Measurements from ENCODE around the gene TMPRSS12.
"Not testable (repeated sequence)": the region's sequence is repeated elsewhere in the genome, so short reads cannot be mapped to it uniquely, and the experiment has no call there.

TMPRSS12 gene

DNA sequence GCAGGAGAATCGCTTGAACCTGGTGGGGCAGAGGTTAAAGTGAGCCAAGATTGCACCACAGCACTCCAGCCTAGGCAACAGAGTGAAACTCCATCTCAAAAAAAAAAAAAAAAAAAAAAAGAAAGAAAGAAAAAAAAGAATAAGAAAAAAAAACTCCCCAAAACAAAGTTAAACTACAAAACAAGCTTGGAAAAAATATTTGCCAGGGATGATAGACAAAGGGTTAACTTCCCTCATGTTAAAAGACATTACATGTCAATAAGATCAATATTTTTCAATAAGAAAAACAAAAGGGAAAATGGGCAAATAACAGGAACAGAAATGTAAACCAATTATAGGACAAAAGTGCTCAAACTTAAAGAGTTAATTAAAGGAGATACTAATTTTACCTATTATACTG is 83.2 kb downstream of the TMPRSS12 start:
- DNase-seq (ENCODE audit: low read depth in 2 of 3, low spot score in 1 of 3) = no peak

DNA sequence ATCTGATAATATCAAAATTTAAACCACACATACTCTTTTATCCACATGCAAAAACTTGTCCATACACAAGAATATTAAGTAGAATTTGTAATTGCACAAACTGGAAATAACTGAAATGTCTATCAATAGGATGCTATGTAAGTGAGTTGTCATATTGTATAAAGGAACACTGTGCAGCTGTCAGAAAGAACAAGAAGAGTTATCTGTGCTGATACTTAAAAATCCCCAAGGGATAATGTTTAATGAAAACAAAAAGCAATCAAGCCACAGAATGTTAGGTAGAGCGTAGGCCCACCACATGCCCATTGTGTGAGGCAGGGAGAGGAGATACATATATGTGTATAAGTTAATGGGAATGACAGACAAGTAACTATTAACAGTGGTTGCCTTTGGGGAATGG is 83.7 kb downstream of the TMPRSS12 start:
- no peak for DNase-seq (ENCODE audit: low read depth in 2 of 3, low spot score in 1 of 3)

DNA sequence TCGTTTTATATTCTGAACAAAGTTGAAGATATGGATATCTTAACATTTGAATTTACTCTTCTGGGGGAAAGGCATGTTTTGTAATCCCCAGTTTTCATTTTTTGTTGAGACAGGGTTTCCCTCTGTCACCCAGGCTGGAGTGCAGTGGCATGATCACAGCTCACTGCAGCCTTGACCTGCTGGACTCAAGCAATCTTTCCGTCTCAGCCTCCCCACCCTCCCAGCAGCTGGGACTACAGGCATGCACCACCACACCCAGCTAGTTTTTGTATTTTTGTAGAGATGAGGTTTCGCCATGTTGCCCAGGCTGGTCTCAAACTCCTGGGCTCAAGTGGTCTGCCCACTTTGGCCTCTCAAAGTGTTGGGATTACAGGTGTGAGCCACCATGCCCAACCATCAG is 84.2 kb downstream of the TMPRSS12 start:
- not testable (repeated sequence) for DNase-seq (ENCODE audit: low read depth in 2 of 3, low spot score in 1 of 3)

DNA sequence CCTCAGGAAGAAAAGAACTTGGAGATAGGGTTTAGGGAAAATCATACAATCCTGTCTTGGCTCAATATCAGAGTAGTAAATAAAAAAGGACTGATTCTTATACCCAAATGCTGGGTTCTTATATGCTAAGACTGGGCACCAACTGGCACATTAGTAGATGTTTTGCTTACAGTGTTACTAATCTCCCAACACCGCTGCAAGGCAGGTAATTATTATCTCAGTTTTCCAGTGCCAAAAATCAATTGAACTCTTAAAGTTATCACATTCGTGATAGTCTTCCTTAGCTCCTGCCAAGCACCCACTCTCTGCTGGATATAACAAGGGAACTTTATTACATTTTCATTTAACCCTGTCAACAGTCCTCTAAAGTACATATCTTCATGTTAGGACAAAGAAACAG is 84.6 kb downstream of the TMPRSS12 start:
- DNase-seq (ENCODE audit: low read depth in 2 of 3, low spot score in 1 of 3) = no peak

DNA sequence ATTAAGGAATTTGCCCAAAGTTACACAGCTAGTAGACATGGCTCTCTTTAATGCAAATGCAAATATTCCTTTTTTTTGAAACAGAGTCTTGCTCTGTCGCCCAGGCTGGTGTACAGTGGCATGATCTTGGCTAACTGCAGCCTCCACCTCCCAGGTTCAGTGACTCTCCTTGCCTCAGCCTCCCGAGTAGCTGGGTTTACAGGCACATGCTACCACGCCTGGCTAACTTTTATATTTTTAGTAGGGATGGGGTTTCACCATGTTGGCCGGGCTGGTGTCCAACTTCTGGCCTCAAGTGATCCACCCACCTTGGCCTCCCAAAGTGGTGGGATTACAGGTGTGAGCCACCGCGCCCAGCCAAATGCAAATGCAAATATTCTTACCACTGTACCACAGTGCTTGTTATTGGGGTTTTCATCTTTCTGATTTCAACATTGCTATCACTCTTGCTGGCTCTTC is 85.1 kb downstream of the TMPRSS12 start:
- DNase-seq (ENCODE audit: low read depth in 2 of 3, low spot score in 1 of 3) = no peak

DNA sequence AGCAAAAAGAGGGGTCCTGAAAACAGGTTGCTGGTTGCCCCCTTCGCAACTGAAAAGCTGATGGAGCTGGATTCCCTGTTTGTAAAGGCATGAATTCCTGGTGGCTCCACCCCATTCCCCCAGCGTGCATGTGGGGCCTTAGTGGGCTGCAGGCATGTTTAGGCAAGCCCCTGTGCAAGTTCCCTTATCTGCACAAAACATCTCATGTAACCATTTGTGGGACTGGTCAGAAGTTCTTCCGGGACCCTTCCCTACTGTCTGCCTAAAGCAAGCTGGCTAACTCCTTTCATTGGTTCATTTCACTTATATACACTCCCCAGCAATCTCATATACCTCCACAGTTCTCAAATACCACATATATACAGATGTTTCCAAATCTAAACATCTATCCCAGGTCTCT is 85.7 kb downstream of the TMPRSS12 start:
- no peak for DNase-seq (ENCODE audit: low read depth in 2 of 3, low spot score in 1 of 3)

DNA sequence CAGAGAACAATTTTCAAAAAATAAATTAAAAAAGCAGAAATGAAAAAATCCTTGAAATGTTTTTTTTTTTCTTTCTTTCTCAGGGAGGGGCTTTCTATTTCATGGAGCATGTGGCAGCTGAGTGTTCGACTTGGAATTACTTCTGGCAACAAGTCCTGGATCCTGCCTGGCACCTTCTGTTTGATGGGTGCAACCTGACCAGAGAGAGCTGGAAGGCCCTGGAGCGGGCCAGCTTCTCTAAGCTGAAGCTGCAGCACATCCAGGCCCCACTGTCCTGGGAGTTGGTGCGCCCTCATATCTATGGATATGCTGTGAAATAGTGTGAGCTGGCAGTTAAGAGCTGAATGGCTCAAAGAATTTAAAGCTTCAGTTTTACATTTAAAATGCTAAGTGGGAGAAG is 87.1 kb downstream of the TMPRSS12 start:
- no peak for DNase-seq (ENCODE audit: low read depth in 2 of 3, low spot score in 1 of 3)

DNA sequence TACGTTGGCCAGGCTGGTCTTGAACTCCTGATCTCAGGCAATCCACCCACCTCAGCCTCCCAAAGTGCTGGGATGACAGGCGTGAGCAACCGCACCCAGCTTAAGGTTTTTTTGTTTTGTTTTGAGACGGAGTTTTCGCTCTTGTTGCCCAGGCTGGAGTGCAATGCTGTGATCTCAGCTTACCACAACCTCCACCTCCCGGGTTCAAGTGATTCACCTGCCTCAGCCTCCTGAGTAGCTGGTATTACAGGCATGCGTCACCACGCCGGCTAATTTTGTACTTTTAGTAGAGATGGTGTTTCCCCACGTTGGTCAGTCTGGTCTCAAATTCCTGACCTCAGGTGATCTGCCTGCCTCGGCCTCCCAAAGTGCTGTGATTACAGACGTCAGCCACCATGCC is 87.8 kb downstream of the TMPRSS12 start:
- DNase-seq (ENCODE audit: low read depth in 2 of 3, low spot score in 1 of 3) = not testable (repeated sequence)

DNA sequence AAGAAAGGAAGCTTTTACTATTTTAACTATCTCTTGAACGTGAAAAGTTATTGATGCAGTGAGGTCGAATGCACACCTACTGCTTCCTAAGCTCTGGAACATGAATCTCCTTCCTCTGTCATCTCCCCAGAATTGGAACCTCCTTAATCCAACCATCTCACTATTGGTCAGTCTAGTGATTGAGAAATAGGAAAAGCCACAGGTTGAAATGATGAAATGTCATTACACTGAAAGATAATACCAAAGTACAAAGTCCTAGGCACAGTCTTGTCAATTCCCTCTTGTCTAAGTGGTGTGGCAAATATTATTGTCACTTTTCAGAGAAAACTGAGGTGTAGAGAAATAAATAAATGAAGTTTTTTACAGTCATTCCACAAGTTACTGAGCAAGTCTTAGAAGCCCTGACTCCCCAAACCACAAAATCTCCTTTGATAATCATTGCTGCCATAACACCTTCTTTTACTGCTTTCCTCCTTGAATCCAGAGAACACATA is 90.1 kb downstream of the TMPRSS12 start:
- DNase-seq (ENCODE audit: low read depth in 2 of 3, low spot score in 1 of 3) = no peak

DNA sequence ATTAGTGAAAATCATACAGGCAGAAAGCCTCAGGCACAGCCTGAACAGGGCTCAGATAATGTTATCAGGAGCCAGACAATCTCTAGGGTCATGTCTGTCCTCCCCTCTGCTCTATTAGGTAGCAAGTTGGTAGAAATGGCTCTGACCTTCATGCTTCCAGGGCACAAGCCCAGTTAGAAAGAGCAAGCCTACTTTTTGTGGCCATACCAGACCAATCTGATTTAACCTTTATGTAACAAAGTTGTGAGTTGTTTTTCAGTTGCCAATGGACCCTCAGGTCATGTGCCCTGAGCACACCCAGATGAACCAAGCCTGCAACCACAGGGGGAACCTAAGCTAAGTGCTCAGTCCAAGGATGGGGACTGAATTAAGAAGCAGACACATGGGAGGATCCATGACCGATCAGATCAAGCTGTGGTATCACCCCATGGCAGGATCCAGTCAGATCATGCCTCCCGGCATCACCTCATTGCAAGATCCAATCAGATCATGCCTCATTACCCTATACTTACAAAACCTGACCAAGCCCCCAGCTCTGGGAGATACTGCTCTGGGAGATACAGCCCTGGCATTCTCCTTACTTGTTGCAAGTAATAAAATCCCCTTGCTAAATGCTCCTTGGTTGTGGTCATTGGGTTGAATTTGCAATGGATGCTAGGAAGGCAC is 90.9 kb downstream of the TMPRSS12 start:
- DNase-seq (ENCODE audit: low read depth in 2 of 3, low spot score in 1 of 3) = no peak

DNA sequence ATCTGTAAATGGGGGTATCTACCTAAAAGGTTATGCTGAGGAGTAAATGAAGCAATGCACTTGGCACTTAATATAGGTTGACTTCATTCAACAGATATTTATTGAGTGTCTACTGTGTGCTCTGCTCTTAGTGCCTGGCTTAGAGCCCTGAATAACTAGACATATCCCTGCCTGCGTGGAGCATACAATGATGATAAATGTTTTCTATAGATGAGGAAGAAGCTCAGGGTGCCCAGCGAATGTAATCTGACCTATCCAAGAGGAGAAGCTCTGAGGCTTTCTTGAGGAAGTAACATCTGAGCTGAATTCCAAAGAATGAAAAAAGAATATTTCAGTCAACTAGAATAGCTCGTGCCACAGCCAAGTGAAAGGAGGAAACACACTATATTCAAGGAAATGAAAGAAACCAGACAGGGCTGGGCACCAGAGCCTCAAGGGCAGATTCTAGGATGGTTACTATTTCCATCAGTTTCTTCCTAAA is 91.7 kb downstream of the TMPRSS12 start:
- no peak for DNase-seq (ENCODE audit: low read depth in 2 of 3, low spot score in 1 of 3)

DNA sequence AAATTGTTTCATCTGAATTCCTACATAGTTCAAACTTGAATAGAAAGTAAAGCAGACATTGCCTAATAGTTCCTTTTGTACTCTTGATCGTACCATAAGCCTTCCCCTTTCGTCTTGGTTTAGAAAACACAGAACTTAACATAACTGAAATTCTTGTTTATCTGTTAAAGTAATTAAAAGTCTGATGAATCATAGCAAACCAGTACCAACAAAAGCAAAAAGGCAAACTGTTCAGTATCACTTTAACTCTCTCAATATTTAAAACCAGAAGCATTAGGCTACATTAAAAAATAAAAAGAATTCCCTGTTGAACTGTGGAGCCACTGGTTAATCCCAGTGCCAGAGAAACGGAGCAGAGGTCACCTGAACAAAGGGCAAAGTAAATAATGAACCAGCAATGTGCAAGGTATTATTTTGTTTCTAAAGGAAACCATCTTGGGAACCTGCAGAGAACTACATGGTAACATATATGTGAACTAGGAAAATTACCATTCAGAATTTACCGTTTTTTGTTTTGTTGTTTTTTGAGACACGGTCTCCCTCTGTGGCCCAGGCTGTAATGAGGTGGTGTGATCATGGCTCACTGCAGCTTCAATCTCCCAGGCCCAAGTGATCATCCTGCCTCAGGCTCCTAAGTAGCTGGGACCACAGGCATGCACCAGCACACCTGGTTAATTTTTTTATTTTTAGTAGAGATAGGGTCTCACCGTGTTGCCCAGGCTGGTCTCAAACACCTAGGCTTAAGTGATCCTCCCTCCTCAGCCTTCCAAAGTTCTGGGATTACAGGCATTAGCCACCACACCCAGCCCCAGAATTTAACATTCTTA is 92.5 kb downstream of the TMPRSS12 start:
- DNase-seq (ENCODE audit: low read depth in 2 of 3, low spot score in 1 of 3) = no peak

DNA sequence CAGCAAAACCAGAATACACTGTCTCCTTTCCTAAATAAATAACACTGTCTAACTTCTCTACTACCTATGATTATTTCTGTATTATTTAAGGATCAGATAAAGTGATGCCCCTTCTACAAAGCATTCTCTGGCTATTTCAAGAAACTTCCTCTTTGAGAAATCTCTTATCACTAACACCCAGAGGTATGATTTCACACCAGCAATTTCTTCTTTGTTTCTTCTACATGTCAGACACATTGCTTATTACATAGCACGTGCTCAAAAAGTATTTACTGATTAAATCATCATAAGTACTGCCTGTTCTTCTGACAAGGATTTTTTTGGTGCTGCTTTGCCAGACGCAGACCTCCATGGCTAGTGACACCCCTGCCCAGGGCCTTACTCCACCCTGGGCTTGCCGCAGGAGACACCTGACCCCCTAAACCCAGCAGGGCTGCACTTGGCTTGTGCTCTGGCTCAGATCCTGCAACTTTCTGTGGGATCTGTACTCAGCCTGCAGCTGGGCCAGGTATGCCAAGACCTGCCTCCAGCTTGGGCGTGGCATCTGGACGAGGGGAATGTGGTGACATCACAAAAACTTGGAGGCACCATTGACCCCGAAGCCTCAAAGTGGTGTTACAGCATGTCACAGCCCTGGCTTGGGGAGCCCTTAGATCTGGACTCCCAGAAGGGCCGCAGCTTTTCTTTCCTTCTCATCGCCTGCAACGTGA is 94.2 kb downstream of the TMPRSS12 start:
- no peak for DNase-seq (ENCODE audit: low read depth in 2 of 3, low spot score in 1 of 3)

Data from stimulated activated CD4-positive, alpha-beta T cell treated with anti-CD3 and anti-CD28 coated beads, Interleukin-12 subunit alpha, Interleukin-12 subunit beta, amount 100 ng/mL, for 48 hours (primary cell).